Nephron (organoid): ENCODE results near the gene UST.
"Not testable (repeated sequence)": the region's sequence is repeated elsewhere in the genome, so short reads cannot be mapped to it uniquely, and the experiment has no call there.

Experiments used
- H3K27ac Mint-ChIP-seq, 3 experiments: 2 replicates each; pipeline ENCODE4 v1.8.0; 2020; ENCODE audit warnings: mixed read lengths in 3 of 3, mild to moderate bottlenecking in 2 of 3, moderate library complexity in 1 of 3
- H3K27me3 Mint-ChIP-seq: 2 replicates; pipeline ENCODE4 v1.8.0; 2021; ENCODE audit warnings: low read depth, mild to moderate bottlenecking, moderate library complexity, mixed read lengths
- H3K36me3 Mint-ChIP-seq: 2 replicates; pipeline ENCODE4 v1.8.0; 2020; ENCODE audit warnings: low read depth, mixed read lengths
- H3K4me1 Mint-ChIP-seq: 2 replicates; pipeline ENCODE4 v1.8.0; 2020; ENCODE audit warnings: mixed read lengths
- H3K4me3 Mint-ChIP-seq, 3 experiments: 2 replicates each; pipeline ENCODE4 v1.8.0; 2020; ENCODE audit warnings: mild to moderate bottlenecking in 3 of 3, mixed read lengths in 3 of 3, moderate library complexity in 2 of 3
- H3K9me3 Mint-ChIP-seq: 2 replicates; pipeline ENCODE4 v1.8.0; 2020; ENCODE audit warnings: mixed read lengths
- CTCF ChIP-seq, 3 experiments: fragments of 200-600 bp; sonication (generic); IDR thresholded peaks; one replicate each; pipeline ENCODE4 v1.5.0; 2021; ENCODE audit warnings: antibody characterized with exemption in 3 of 3; ENCODE audit not compliant: unreplicated experiment in 3 of 3

Gene UST

GRCh38 chr6:148873154-148873553, 126.3 kb downstream of the UST start:
- TF ChIP-seq CTCF (IDR thresholded peaks at IDR 0.05; ENCODE audit: unreplicated experiment in 3 of 3), result no peak
- Mint-ChIP-seq H3K4me3 (no peak overlapping the region), H3K36me3 (no peaks in the 10 kb centered on the region), H3K4me1 (peaks cover 26% of the 10 kb centered on the region), H3K27me3 (no peaks in the 10 kb centered on the region), H3K27ac (no peak overlapping the region), H3K9me3 (no peaks in the 10 kb centered on the region)

- H3K9me3 Mint-ChIP-seq, result no peaks in the 10 kb centered on the region
- H3K4me1 Mint-ChIP-seq, result peaks cover 19% of the 10 kb centered on the region
- TF ChIP-seq CTCF (IDR thresholded peaks at IDR 0.05; ENCODE audit: unreplicated experiment in 3 of 3), result no peak
- no peak overlapping the region for H3K27ac Mint-ChIP-seq
- H3K36me3 Mint-ChIP-seq, result no peaks in the 10 kb centered on the region
- H3K4me3 Mint-ChIP-seq, result no peak overlapping the region
- H3K27me3 Mint-ChIP-seq, result no peaks in the 10 kb centered on the region
Measured at GRCh38 chr6:148873868-148874267, 127.0 kb downstream of the UST start.

GRCh38 chr6:148874698-148875293, 128.0 kb downstream of the UST start:
- Mint-ChIP-seq H3K36me3 (no peaks in the 10 kb centered on the region), H3K27ac (peak overlapping the region in 1 of 3 experiments; percentile 19)
- TF ChIP-seq CTCF (IDR thresholded peaks at IDR 0.05; ENCODE audit: unreplicated experiment in 3 of 3), result no peak

GRCh38 chr6:148878683-148879082, 131.9 kb downstream of the UST start:
- no peak for TF ChIP-seq CTCF (IDR thresholded peaks at IDR 0.05; ENCODE audit: unreplicated experiment in 3 of 3)
- Mint-ChIP-seq H3K9me3 (no peaks in the 10 kb centered on the region), H3K4me3 (no peak overlapping the region), H3K27ac (no peak overlapping the region), H3K4me1 (peaks cover 21% of the 10 kb centered on the region), H3K36me3 (no peaks in the 10 kb centered on the region), H3K27me3 (peaks cover 4% of the 10 kb centered on the region)

More at GRCh38 chr6:148874698-148875293, 128.0 kb downstream of the UST start:
- Mint-ChIP-seq H3K9me3 (no peaks in the 10 kb centered on the region), H3K4me3 (no peak overlapping the region), H3K4me1 (peaks cover 22% of the 10 kb centered on the region), H3K27me3 (no peaks in the 10 kb centered on the region)

- H3K27ac Mint-ChIP-seq, H3K4me3 Mint-ChIP-seq, H3K9me3 Mint-ChIP-seq, H3K27me3 Mint-ChIP-seq, H3K36me3 Mint-ChIP-seq: not testable (repeated sequence)
- peaks cover 16% of the 10 kb centered on the region for H3K4me1 Mint-ChIP-seq
Measured at GRCh38 chr6:148880742-148881141, 133.9 kb downstream of the UST start.

- no peak for TF ChIP-seq CTCF (IDR thresholded peaks at IDR 0.05; ENCODE audit: unreplicated experiment in 3 of 3)
- no peaks in the 10 kb centered on the region for H3K36me3 Mint-ChIP-seq
- H3K27me3 Mint-ChIP-seq, result peaks cover 4% of the 10 kb centered on the region
- no peaks in the 10 kb centered on the region for H3K9me3 Mint-ChIP-seq
- peaks cover 16% of the 10 kb centered on the region for H3K4me1 Mint-ChIP-seq
- H3K27ac Mint-ChIP-seq, result peak overlapping the region in 2 of 3 experiments; percentile 21 to 36
- no peak overlapping the region for H3K4me3 Mint-ChIP-seq
Measured at GRCh38 chr6:148881593-148882311, 134.9 kb downstream of the UST start.
